Endodermal cell (in vitro differentiated cells): ENCODE measurements around the gene TOP3B. TPM values are rescaled to one million over a fixed set of nuclear protein-coding genes. Genes with fewer than 3 reads are reported as not detected.

Source experiments
- DNase-seq: peaks from one replicate; pipeline ENCODE4 v3.0.0-alpha.2; 2017
- H3K27ac ChIP-seq: 2 replicates; pipeline ENCODE4 v1.5.1; 2013; ENCODE audit warnings: mild to moderate bottlenecking, low read depth, low read length, moderate library complexity
- H3K27me3 ChIP-seq: 2 replicates; pipeline ENCODE4 v1.6.1; 2013; ENCODE audit warnings: mild to moderate bottlenecking, low read length, moderate library complexity; ENCODE audit not compliant: insufficient read depth, control insufficient read depth, poor library complexity, severe bottlenecking
- H3K36me3 ChIP-seq: 2 replicates; pipeline ENCODE4 v1.7.0; 2013; ENCODE audit warnings: mild to moderate bottlenecking, low read length, moderate library complexity; ENCODE audit not compliant: control insufficient read depth, insufficient read depth
- H3K4me1 ChIP-seq: one replicate; pipeline ENCODE4 v1.7.0; 2013; ENCODE audit warnings: low read length; ENCODE audit not compliant: control insufficient read depth, insufficient read depth
- H3K4me3 ChIP-seq: 2 replicates; pipeline ENCODE4 v1.5.1; 2013; ENCODE audit warnings: mild to moderate bottlenecking, low read length, moderate library complexity
- H3K9ac ChIP-seq: 2 replicates; pipeline ENCODE4 v1.6.1; 2013; ENCODE audit warnings: mild to moderate bottlenecking, low read length, moderate library complexity; ENCODE audit not compliant: poor library complexity, severe bottlenecking; ENCODE audit errors: extremely low read depth
- H3K9me3 ChIP-seq: 2 replicates; pipeline ENCODE4 v1.6.1; 2013; ENCODE audit warnings: mild to moderate bottlenecking, low read length, moderate library complexity; ENCODE audit not compliant: control insufficient read depth
- H3K27ac Mint-ChIP-seq: 2 replicates; pipeline ENCODE4 v1.8.0; 2020; ENCODE audit warnings: mixed read lengths
- H3K27me3 Mint-ChIP-seq: 2 replicates; pipeline ENCODE4 v1.8.0; 2021; ENCODE audit warnings: mild to moderate bottlenecking, mixed read lengths; ENCODE audit not compliant: insufficient read depth
- H3K36me3 Mint-ChIP-seq: 2 replicates; pipeline ENCODE4 v1.8.0; 2020; ENCODE audit warnings: low read depth, mixed read lengths
- H3K4me1 Mint-ChIP-seq: 2 replicates; pipeline ENCODE4 v1.8.0; 2020; ENCODE audit warnings: mixed read lengths
- H3K4me3 Mint-ChIP-seq: 2 replicates; pipeline ENCODE4 v1.8.0; 2020; ENCODE audit warnings: mild to moderate bottlenecking, moderate library complexity, mixed read lengths
- H3K9me3 Mint-ChIP-seq: 2 replicates; pipeline ENCODE4 v1.8.0; 2020; ENCODE audit warnings: mild to moderate bottlenecking, mixed read lengths
- WGBS, 2 experiments: methylation state at CpG; one replicate each; pipeline versions ENCODE4 v1.1.5 to v1.1.7; 2013; ENCODE audit warnings: missing lambda C conversion rate in 2 of 2, mixed read lengths in 1 of 2; ENCODE audit not compliant: insufficient coverage in 1 of 2, insufficient read length in 1 of 2; 5-methylcytosine and 5-hydroxymethylcytosine counted together
- total RNA-seq, 2 donors: library from RNA; stranded (reverse); fragmentation: NEBNext Ultra II Directional in 1 of 2; extraction: Animal tissue kit (Norgen Biotek cat#: 25700) in 1 of 2; gene quantifications; 2 replicates in 1 of 2; 3 replicates in 1 of 2; pipeline ENCODE4 v1.2.1, GENCODE V29; 2021
- TF ChIP-seq, protein P1 (sequence below): fragments of 200-600 bp; sonication (generic); conservative IDR thresholded peaks from 2 replicates; pipeline ENCODE4 v1.5.0; 2021; ENCODE audit warnings: antibody characterized with exemption, mild to moderate bottlenecking

Gene TOP3B
- total RNA-seq, 2 donors from 2014 or later: 68.8 to 71.9 TPM

DNA sequence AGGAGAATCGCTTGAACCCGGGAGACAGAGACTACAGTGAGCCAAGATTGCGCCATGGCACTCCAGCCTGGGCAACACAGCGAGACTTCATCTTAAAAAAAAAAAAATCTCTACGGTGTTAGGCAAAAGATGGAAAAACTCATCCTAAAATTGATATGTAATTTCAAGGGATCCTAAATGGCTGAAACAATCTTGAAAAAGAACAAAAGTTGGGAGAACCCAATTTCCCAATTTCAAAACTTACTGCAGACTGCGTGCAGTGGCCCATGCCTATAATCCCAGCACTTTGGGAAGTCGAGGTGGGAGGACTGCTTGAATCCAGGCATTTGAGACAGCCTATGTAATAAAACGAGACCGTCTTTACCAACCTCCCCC lies 31.7 kb upstream of the TOP3B start:
- Histone ChIP-seq H3K27ac (no peak overlapping the region), H3K36me3 (no peaks in the 10 kb centered on the region), H3K9me3 (no peaks in the 10 kb centered on the region), H3K4me3 (no peak overlapping the region), H3K4me1 (no peaks in the 10 kb centered on the region), H3K9ac (no peak overlapping the region), H3K27me3 (peaks cover 16% of the 10 kb centered on the region)
- Mint-ChIP-seq H3K36me3 (no peaks in the 10 kb centered on the region), H3K4me3 (no peak overlapping the region), H3K4me1 (peaks cover 4% of the 10 kb centered on the region), H3K9me3 (peaks cover 3% of the 10 kb centered on the region), H3K27me3 (peaks cover 48% of the 10 kb centered on the region), H3K27ac (no peak overlapping the region)
- TF ChIP-seq, protein P1, sequence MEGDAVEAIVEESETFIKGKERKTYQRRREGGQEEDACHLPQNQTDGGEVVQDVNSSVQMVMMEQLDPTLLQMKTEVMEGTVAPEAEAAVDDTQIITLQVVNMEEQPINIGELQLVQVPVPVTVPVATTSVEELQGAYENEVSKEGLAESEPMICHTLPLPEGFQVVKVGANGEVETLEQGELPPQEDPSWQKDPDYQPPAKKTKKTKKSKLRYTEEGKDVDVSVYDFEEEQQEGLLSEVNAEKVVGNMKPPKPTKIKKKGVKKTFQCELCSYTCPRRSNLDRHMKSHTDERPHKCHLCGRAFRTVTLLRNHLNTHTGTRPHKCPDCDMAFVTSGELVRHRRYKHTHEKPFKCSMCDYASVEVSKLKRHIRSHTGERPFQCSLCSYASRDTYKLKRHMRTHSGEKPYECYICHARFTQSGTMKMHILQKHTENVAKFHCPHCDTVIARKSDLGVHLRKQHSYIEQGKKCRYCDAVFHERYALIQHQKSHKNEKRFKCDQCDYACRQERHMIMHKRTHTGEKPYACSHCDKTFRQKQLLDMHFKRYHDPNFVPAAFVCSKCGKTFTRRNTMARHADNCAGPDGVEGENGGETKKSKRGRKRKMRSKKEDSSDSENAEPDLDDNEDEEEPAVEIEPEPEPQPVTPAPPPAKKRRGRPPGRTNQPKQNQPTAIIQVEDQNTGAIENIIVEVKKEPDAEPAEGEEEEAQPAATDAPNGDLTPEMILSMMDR: no peak
- DNase-seq: no peak
- 87 to 94% methylated on average over 3 to 9 of the region's 9 CpGs for WGBS, 2 experiments

DNA sequence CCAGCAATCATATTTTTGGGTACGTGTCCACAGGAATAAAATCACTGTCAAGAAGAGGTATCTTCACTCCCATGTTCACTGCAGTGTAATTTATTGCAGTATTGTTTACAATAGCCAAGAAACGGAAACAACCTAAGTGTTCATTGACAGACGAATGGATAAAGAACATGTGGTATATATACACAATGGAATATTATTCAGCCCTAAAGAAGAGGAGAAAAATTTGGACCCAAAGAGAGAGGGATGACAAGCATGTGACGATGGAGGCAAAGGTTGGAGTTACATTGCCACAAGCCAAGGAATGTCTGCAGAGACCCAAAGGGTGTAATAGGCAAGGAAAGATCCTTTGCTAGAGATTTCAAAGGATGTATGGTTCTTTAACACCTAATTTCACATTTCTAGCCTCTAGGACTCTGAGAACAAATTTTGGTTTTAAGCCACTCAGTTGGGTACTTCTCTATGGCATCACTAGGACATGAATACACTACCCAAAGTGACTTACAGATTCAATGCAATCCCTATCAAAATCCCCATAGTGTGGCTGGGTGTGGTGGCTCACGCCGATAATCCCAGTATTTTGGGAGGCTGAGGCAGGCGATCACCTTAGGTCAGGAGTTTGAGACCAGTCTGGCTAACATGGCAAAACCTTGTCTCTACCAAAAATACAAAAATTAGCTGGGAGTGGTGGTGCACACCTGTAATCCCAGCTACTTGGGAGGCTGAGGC lies 31.1 kb upstream of the TOP3B start:
- 87 to 95% methylated on average over 6 to 7 of the region's 7 CpGs for WGBS, 2 experiments
- Mint-ChIP-seq H3K27me3 (peaks cover 53% of the 10 kb centered on the region), H3K27ac (no peak overlapping the region), H3K4me3 (no peak overlapping the region), H3K36me3 (no peaks in the 10 kb centered on the region), H3K4me1 (peaks cover 2% of the 10 kb centered on the region), H3K9me3 (peaks cover 3% of the 10 kb centered on the region)
- H3K27ac ChIP-seq: no peak overlapping the region
- no peaks in the 10 kb centered on the region for H3K9me3 ChIP-seq
- H3K4me1 ChIP-seq: no peaks in the 10 kb centered on the region
- no peak overlapping the region for H3K9ac ChIP-seq
- H3K4me3 ChIP-seq: no peak overlapping the region
- H3K27me3 ChIP-seq: peaks cover 16% of the 10 kb centered on the region
- TF ChIP-seq, protein P1: no peak
- H3K36me3 ChIP-seq: no peaks in the 10 kb centered on the region
- no peak for DNase-seq

DNA sequence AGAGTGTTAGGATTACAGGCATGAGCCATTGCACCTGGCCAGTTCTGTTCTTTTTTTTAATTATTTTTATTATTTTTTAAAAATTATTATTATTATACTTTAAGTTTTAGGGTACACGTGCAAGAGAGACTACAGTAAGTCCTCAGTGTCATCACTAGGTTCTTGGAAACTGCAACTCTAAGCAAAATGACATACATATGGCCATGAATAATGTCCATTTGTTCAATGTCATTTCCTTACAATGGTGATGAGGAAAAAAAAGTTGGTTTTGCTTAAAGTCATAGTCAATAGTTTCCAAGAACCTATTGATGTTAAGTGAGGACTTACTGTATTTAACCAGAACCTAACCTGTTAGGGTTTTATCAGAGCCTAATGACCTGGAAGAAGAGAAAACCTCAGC lies 29.4 kb upstream of the TOP3B start:
- H3K4me1 Mint-ChIP-seq: peaks cover 2% of the 10 kb centered on the region
- DNase-seq: no peak
- Histone ChIP-seq H3K9me3 (no peaks in the 10 kb centered on the region), H3K9ac (no peak overlapping the region), H3K36me3 (no peaks in the 10 kb centered on the region), H3K4me1 (no peaks in the 10 kb centered on the region), H3K4me3 (no peak overlapping the region), H3K27ac (no peak overlapping the region), H3K27me3 (peaks cover 16% of the 10 kb centered on the region)
- TF ChIP-seq, protein P1: no peak
- peaks cover 3% of the 10 kb centered on the region for H3K9me3 Mint-ChIP-seq
- WGBS, 2 experiments: 75% methylated on average over 1 of the region's 1 CpG; no CpG with 5 or more reads in 1 of the 2 experiments
- H3K4me3 Mint-ChIP-seq: no peak overlapping the region
- no peaks in the 10 kb centered on the region for H3K36me3 Mint-ChIP-seq
- no peak overlapping the region for H3K27ac Mint-ChIP-seq
- H3K27me3 Mint-ChIP-seq: peaks cover 55% of the 10 kb centered on the region
